GM19043 (cell line): ENCODE data around the gene CRCP.
"Not testable (repeated sequence)": the region's sequence is repeated elsewhere in the genome, so short reads cannot be mapped to it uniquely, and the experiment has no call there.

Source experiments
- ATAC-seq: cut with Tn5 transposase; IDR thresholded peaks from one replicate; pipeline ENCODE4 v1.9.1; 2021; ENCODE audit warnings: low read depth; ENCODE audit not compliant: unreplicated experiment

Gene CRCP

DNA sequence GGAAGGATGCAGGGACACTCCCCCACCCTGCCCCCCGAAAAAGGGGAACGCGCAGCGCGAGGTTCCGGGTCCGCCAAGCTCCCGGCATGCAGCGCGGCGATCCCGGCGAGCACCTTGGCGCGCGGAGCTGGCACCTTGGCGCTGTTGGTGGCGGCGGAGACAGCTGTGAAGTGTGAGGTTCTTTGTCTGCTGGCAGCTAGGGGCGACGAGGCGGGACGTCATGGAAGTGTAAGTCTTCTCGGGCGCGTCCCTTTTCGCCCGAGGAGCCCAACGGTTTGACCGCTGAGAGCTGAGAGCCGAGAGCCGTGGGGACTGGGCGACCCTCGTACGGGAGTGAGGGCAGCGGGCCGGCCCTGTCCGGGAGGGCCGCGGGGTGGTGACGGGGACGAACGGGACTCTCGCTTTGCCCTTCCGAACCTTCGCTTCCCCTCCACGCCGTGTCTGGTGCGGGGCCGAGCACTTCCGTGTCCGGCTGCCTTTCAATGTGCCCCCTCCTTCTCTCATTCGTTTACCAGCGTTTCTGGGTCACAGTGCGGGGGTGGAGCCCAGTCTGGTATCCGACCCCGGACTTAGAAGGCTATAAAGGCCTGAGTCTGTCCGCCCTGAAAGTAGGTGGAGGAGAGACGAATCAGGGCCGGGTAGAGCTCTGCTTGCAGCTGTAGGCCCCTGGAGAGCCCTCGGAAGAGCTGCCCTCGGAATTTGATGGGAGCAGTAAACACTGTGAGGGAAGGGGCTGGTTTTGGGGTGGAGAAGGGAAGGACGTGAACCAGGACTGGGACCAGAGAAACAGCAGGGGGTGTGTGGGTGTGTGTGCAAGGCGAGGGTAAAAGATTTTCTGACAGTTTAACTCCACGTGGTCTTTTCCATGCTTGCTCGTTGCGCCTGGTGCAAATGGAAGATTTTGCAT is at the start of gene CRCP:
Gene CRCP (plus strand): TSS at position 105 of the 907 bp plus-strand sequence. CDS start 116 bp downstream, at position 221.
- peak; percentile 87 for ATAC-seq

DNA sequence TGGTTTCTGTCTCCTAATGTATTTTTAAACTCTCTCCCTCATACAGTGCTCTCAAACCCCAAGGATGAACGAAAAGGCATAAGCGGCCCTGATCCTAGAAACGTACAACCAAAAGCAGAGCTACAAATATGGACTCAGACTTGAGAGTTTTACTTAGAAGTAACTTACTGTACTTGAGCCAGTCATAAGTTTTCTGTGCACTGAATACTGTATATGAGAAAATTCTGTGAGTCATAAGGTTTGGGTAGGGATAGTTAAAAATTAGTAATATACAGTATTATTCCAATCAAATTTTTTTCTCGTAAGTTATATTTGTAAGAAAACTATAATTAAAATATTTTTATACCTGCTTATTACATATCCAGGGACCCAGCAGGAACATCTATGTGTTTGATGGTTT is 44.9 kb upstream of the CRCP start:
- no peak for ATAC-seq

DNA sequence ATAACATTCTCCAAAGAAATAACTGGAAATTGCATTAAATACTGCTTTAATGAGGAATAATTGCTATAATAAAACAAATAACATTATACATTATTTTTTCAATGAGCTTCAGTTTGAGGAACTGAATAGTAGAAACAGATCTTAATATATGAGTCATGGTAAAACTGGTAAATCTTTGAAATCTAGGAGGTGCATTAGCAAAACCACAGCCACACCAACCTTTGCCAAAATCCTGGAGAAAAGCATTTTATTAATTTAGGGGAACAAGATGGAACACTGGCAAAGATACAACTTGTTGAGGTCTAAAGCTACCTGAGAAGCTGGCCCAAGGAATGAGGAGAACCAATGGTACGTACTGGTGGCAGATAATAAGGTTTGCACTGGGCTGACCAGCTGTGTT is 44.4 kb upstream of the CRCP start:
- no peak for ATAC-seq

DNA sequence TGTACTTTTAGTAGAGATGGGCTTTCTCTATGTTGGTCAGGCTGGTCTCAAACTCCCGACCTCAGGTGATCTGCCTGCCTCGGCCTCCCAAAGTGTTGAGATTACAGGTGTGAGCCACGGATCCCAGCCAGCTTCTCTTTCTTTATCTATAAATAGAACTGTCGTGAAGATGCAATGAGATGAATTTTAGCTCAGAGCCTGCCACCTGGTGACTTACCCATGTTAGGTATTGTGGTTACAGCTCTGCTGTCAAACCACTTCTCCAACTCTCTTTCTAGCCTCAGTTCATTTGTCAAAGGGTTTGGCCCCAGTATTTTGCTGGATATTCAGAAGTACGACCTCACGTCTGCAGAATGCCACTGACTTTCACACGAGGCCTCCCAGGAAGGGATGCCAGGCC is 42.4 kb upstream of the CRCP start:
- not testable (repeated sequence) for ATAC-seq

DNA sequence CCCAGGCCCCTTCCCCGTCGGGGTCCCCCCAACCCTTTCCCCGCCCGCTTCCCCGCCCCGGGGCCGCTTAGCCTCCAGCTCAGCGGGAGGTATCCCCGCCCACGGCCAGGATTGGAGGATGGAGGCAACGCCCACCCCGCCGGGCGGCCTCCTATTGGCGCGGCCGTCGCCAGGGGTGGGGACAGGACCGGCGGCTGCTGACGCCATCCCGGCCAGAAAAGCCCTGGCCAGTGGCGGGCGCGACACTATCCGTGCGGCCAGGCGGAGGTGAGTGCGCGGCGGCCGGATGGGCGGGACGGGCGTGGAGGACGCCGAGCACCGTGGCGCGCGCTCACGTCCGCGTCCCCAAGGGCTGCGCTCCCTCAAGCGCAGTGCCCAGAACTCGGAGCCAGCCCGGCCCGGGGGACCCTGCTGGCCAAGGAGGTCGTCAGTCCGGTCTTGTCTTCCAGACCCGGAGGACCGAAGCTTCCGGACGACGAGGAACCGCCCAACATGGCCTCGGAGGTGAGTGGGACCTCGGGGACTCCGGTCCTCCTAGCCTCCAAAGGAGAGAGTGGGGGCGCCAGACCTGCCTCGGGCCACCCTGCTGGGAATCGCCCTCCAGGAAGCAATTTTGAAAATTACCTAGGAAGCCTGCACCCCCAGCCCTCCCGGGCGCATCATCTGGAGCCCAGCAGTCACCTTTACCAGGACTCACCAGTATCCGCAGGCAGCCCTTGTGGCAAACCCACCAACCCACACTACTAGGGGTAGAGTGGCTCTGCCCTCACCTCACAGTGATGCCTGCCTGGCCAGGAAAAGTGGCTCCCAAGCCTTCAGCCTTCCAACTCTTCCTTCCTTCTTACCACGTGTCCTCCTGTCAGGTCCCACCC is 38.8 kb upstream of the CRCP start, which contains the start of gene ASL:
Gene ASL (plus strand): TSS at position 230 of the 872 bp plus-strand sequence. CDS start 263 bp downstream, at position 493.
- ATAC-seq = peak; percentile 99

DNA sequence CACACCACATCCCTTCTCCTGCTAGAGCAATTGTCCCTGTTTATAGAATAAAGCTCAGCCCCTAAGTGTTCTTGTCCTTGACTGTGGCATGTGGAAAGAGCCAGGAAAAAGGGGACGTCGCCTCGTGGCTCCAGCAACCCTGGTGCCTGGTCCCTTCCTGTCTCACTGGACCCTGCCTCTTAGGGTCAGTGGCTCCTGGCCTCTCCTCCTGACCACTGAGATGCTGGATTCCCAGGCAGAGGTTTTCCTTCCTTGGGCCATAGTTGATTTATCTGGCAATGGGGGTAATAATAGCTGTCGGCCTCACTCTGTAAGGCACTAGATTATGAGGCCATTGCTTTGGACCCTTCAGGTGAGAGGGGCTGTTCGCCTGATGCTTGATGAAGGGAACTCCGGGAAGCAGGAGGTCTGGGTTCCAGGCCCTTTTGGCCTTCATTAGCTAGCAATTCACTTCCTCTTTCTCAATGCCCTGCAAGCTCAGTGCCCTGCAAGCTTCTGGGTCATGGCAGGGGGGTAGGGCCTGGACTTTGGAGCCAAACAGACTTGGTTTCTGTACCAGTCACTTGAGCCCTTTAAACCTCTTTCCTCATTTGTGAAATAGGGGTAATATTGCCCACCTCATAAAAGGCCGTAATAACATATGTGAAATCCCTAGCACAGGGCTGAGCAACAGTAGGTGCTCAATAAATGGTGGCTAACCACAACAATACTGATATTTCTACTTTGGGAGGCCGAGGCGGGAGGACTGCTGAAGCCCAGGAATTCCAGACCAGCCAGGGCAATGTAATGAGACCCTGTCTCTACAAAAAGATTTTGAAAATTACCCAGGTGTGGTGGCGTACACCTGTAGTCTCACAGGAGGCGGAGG is 38.0 kb upstream of the CRCP start:
- no peak for ATAC-seq

DNA sequence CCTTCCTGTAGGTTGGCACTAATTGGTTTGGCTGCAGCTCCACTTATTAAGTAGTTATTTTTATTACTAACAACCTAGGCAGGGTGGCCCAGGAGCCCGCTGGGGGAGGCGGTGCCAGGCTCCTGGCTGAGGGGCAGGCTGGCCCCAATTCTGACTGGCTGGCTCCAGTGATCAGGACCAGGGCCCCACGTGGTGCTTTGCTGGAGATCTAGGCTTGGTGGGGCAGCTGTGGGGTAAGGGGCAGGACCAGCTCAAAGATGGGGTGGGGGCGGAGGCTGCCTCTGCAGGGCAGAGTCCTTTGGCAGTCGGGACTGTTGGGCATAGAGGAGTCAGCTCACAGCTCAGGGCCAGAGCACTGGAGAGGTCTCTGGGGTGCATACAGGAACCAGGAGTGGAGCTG is 36.6 kb upstream of the CRCP start:
- no peak for ATAC-seq

DNA sequence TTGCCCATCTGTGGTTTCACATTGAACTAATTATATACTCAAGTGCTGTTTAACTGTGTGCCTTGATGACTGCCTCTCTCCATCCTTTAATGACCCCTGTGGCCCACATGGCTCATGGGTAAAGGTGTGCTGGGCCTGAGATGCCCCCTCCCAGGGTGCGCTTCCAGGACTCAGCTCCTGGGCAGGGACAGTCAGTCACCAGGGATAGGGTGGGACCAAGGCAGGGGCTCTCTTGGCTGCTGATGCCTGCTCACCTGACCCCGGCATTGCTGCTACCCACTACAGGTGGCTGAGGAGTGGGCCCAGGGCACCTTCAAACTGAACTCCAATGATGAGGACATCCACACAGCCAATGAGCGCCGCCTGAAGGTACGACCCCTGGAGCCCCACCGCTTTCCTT is 32.6 kb upstream of the CRCP start:
- no peak for ATAC-seq

DNA sequence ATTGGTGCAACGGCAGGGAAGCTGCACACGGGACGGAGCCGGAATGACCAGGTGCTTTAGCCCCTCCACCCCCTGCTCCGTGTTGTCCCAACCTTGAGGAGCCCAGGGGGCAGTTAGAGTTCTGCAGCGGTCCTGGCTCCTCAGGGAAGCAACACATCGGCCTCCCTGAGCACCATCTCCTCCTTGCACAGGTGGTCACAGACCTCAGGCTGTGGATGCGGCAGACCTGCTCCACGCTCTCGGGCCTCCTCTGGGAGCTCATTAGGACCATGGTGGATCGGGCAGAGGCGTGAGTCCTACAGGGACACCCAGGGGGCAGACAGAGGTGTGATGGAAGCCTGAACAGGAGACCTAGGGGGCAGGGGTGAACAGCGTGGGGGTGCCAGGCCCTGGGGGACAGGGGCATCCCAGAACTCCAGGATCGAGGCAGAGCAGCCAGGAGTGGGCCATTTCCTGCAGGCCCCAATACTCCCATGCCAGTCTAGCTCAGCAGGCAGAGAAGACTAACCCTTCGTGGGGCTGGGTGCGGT is 31.7 kb upstream of the CRCP start:
- no peak for ATAC-seq

DNA sequence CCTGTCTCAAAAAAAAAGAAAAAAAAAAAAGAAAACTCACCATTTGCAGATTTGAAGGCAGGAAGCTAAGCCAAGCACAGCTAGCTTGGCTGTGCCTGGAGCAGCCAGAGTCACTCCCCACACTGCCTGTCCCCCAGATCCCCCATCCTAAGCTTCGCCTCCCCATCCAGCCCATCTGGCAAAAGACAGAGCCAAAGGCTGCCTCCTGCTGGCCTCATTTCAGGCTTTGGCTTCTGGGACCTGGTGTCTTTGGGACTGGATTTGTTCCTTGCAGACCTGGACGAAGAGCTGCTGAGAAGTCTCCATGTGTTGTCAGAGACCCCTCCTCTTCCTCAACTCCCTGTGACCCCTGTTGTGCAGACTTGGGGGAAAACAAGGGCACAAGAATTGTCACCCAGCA is 31.0 kb upstream of the CRCP start:
- no peak for ATAC-seq

DNA sequence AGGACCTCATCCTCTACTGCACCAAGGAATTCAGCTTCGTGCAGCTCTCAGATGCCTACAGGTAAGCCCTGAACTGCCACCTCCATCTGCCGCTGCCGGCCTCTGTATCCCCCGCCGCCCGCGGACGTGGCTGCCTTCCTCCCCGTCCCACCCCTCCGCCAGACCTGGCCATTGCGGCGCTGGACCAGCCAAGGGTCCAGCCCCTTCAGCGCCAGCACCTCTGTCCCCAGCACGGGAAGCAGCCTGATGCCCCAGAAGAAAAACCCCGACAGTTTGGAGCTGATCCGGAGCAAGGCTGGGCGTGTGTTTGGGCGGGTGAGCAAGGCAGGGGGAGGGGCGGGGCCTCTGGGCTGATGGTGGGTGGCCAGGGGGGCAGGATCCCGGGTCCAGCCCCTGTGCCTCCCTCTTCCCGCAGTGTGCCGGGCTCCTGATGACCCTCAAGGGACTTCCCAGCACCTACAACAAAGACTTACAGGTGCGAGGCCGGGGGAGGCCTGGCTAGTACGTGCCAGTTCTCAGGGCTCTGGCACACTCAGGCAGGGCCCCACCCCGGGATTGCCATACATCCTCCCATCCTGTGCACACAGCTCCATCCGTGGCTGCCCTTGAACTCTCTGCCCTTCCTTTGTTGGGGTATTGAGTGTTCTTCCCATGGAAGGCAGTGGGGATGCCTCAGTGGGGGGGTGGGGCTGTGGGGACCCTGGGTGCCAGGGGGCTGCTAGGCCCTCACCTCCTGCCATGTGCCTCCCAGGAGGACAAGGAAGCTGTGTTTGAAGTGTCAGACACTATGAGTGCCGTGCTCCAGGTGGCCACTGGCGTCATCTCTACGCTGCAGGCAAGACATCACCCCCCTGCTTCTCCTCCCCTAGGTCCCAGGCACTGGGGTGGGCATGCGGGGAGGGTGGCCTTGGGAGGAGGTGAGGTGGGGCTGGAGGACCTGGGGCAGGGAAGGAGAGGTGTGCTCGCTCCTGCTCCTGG is 25.5 kb upstream of the CRCP start:
- no peak for ATAC-seq

DNA sequence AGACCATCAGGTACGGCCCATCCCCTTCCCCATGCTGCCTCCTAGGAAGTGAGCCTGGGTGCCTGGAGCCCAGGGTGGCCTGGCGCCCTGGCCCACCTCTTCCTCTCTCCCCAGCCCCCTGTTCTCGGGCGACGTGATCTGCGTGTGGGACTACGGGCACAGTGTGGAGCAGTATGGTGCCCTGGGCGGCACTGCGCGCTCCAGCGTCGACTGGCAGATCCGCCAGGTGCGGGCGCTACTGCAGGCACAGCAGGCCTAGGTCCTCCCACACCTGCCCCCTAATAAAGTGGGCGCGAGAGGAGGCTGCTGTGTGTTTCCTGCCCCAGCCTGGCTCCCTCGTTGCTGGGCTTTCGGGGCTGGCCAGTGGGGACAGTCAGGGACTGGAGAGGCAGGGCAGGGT is 22.0 kb upstream of the CRCP start:
- no peak for ATAC-seq

DNA sequence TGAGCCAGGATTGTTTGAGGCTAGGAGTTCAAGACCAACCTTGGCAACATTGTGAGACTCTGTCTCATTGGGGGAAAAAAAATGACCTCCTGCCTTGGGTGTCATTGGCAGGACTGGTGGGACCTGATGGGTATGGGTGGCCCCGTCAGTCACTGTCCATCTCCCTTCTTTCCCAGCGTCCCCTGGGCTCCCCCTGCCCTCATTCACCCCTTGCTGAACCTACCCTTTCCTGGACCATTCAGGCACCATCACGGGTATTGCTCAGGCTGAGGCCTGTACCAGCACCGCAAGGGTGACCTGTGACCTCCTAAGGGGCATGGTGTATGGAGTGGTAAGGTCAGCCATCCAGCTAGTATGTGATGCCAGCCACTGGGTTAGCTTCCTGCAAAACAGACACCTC is 19.6 kb upstream of the CRCP start:
- ATAC-seq = no peak

DNA sequence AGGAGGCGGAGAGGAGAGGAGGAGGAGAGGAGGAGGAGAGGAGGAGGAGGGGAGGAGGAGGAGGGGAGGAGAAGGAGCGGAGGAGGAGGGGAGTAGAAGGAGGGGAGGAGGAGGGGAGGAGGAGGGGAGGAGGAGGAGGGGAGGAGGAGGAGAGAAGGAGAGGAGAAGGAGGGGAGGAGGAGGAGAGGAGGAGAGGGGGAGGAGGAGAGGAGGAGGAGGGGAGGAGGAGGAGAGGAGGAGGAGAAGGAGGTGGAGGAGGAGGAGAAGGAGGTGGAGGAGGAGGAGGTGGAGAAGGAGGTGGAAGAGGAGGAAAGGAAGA is 15.5 kb upstream of the CRCP start:
- no peak for ATAC-seq

DNA sequence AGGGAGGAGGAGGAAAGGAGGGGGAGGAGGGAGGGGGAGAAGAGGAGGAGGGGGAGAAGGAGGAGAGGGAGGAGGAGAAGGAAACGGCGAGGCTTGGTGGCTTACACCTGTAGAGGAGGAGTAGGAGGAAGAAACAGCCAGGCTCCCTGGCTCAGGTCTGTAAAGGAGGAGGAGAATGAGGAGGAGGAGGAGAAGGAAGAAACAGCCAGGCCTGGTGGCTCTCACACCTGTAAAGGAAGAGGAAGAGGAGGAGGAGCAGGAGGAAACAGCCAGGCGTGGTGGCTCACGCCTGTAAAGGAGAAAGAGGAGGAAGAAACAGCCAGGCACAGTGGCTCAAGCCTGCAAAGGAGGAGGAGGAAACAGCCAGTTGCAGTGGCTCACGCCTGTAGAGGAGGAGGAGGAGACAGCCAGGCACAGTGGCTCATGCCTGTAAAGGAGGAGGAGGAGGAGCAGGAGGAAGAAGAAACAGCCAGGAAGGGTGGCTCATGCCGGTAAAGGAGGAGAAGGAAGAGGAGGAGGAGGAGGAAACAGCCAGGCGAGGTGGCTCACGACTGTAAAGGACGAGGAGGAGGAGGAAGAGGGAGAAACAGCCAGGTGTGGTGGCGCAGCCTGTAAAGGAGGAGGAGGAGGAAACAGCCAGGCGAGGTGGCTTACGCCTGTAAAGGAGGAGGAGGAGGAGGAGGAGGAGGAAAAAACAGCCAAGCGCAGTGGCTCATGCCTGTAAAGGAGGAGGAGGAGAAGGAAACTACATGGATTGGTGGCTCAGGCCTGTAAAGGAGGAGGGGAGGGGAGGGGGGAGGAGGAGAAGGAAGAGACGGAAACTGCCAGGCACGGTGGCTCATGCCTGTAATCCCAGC is 14.9 kb upstream of the CRCP start:
- peak; percentile 77 for ATAC-seq

DNA sequence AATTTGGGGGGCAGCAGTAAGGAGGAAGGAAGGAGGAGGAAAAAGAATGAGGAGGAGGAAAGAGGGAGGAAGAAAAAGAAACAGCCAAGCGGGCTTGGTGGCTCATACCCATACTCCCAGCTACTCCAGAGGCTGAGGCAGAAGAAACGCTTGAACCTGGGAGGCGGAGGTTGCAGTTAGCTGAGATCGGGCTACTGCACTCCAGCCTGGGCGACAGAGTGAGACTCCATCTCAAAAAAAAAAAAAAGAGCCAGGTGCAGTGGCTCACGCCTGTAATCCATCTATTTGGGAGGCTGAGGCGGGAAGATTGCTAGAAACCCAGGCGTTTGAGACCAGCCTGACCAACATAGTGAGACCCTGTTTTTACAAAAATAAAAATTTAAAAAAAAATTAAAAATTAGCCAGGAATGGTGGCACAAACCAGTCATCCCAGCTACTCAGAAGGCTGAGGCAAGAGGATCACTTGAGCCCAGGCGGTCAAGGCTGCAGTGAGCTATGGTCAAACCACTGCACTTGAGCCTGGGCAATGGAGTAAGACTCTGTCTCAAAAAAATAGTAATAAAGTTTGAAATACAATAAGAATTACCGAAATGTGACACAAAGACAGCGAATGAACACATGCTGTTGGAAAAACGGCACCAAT is 14.1 kb upstream of the CRCP start:
- no peak for ATAC-seq

DNA sequence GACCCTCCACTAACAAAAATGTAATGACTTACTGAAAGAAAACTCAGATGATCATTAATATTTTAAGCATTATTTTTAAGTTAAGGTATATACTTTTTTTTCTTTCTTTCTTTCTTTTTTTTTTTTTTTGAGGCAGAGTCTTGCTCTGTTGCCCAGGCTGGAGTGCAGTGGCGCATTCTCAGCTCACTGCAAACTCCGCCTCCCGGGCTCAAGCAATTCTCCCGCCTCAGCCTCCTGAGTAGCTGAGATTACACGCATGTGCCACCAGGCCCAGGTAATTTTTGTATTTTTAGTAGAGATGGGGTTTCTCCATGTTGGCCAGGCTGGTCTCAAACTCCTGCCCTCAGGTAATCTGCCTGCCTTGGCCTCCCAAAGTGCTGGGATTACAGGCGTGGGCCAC is 12.5 kb upstream of the CRCP start:
- not testable (repeated sequence) for ATAC-seq

DNA sequence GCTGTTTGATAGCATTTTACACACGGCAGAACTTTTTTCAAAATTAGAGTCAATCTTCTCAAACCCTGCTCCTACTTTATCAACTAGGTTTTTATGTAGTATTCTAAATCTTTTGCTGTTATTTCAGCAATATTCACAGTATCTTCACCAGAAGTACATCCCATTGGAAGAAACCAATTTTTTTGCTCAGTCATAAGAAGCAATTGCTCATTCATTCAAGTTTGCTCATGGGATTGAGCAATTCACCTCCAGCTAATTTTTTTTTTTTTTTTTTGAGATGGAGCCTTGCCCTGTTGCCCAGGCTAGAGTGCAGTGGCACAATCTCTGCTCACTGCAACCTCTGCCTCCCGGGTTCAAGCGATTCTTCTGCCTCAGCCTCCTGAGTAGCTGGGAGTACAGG is 10.7 kb upstream of the CRCP start:
- not testable (repeated sequence) for ATAC-seq
